PC-9 (cell line): ENCODE data around the gene PKD1L1. TPM values are rescaled to one million over a fixed set of nuclear protein-coding genes. Genes with fewer than 3 reads are reported as not detected.

Experiments
- BruUV-seq: library from RNA; stranded (reverse); fragments of 400-500 nt; replicated peaks from 2 replicates; lab custom pipeline; 2021; lab: Mats Ljungman, UMichigan
- CTCF ChIA-PET: fragments of 300-600 bp; sonication (Branson Sonifier 250); formaldehyde crosslinking; loops from one replicate; lab custom pipeline; 2022; ENCODE audit warnings: antibody characterized with exemption; lab: Charles Lee
- POLR2A ChIA-PET: fragments of 300-600 bp; sonication (Branson Sonifier 250); formaldehyde crosslinking; loops from one replicate; lab custom pipeline; 2022; ENCODE audit warnings: antibody characterized with exemption; ENCODE audit not compliant: unreplicated experiment; lab: Charles Lee
- DNase-seq, 2 experiments: peaks; one replicate each; pipeline versions ENCODE4 v3.0.0 to v3.0.0-alpha.2; 2015 to 2022; ENCODE audit warnings: mixed read lengths in 1 of 2
- H2AFZ ChIP-seq: fragments of 200-600 bp; sonication (generic); 2 replicates; pipeline ENCODE4 v1.8.1; 2017; ENCODE audit warnings: antibody characterized with exemption
- H3F3A ChIP-seq: fragments of 200-600 bp; sonication (generic); 2 replicates; pipeline ENCODE4 v1.8.1; 2017; ENCODE audit warnings: antibody characterized with exemption, mild to moderate bottlenecking, low read depth; ENCODE audit not compliant: insufficient read depth
- H3K27ac ChIP-seq: fragments of 200-600 bp; sonication (generic); 2 replicates; pipeline ENCODE4 v1.6.1; 2016; ENCODE audit warnings: mixed run types
- H3K27me3 ChIP-seq: fragments of 200-600 bp; sonication (generic); 2 replicates; pipeline ENCODE4 v1.6.1; 2016; ENCODE audit warnings: low read depth, mixed run types; ENCODE audit not compliant: insufficient read depth
- H3K36me3 ChIP-seq: fragments of 200-600 bp; sonication (generic); 2 replicates; pipeline ENCODE4 v1.6.1; 2016; ENCODE audit warnings: low read depth, mixed run types
- H3K4me1 ChIP-seq: fragments of 200-600 bp; sonication (generic); replicated peaks from 2 replicates; pipeline ENCODE4 v1.6.1; 2016; ENCODE audit warnings: mixed run types; ENCODE audit not compliant: insufficient read depth
- H3K4me2 ChIP-seq: fragments of 200-600 bp; sonication (generic); 2 replicates; pipeline ENCODE4 v1.6.1; 2017; ENCODE audit warnings: mixed run types
- H3K4me3 ChIP-seq: fragments of 200-600 bp; sonication (generic); 2 replicates; pipeline ENCODE4 v1.6.1; 2016; ENCODE audit warnings: mixed run types
- H3K79me2 ChIP-seq: fragments of 200-600 bp; sonication (generic); 2 replicates; pipeline ENCODE4 v1.6.1; 2017; ENCODE audit warnings: low read depth, mixed run types
- H3K9me2 ChIP-seq: fragments of 200-600 bp; sonication (generic); 2 replicates; pipeline ENCODE4 v1.8.1; 2017; ENCODE audit warnings: mild to moderate bottlenecking; ENCODE audit not compliant: insufficient read depth
- H3K9me3 ChIP-seq: fragments of 200-600 bp; sonication (generic); 2 replicates; pipeline ENCODE4 v1.8.1; 2016; ENCODE audit warnings: low read depth; ENCODE audit not compliant: insufficient read depth
- H4K20me1 ChIP-seq: fragments of 200-600 bp; sonication (generic); 2 replicates; pipeline ENCODE4 v1.8.1; 2017; ENCODE audit not compliant: insufficient read depth
- EZH2 ChIP-seq: fragments of 200-600 bp; sonication (generic); IDR thresholded peaks from 2 replicates; pipeline ENCODE4 v1.8.0; 2017; ENCODE audit warnings: antibody characterized with exemption, low read depth
- intact Hi-C: fragments of 100-400 bp; cut with micrococcal nuclease; formaldehyde crosslinking; loops from one replicate; pipeline ENCODE4 v1.10.0; 2022; ENCODE audit not compliant: unreplicated experiment
- total RNA-seq: library from RNA; stranded (reverse); gene quantifications from 2 replicates; pipeline ENCODE4 v1.2.3, GENCODE V29; 2021
- TF ChIP-seq, protein P1 (sequence below): fragments of 200-600 bp; sonication (generic); conservative IDR thresholded peaks from 2 replicates; pipeline ENCODE4 v1.6.1; 2017; ENCODE audit warnings: mixed run types, antibody characterized with exemption, mild to moderate bottlenecking, moderate library complexity

PKD1L1 gene
- total RNA-seq, 1 experiment from 2014 or later, result 0.07 TPM

DNA sequence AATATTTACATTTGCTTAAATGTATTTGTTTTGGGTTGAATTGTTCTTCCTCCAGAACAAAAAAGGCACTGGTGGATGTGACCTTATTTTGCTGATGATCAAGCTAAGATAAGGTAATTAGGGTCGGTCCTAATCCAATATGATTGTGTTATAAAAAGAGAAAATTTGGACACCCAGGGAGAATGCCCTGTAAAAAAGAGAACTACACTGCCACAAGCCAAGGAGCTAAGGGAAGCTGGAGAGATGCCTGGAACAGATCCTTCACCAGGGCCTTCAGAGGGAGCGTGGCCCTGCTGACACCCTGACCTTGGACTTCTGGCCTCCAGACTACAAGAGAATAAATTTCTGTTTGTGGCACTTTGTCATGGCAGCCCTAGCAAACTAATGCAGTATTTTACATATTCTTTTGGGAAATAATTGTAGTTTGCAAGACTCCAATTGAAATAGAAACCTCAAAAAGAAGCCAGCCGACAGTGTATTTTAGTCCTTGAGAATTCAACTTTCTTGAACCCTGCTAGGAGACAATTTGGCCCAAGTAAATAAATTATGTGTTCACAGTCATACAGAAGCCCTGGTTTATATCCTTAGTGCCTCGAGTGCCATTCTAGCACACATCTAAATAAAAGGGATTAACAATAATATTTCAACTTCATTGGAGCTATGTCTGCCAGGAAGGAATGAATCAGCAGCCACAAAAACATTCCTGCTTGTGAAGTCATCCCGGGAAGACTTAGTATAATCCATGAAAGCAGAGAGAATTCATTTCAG is 164.6 kb downstream of the PKD1L1 start:
- ChIA-PET CTCF (interaction anchor here (1.0 to 2.2 kb wide), 3 partner anchors 20 to 201 kb away, joined by 3 to 7 read pairs (median 7); no protein-coding TSS in a partner anchor), POLR2A (interaction anchor here (0.6 to 1.1 kb wide), 11 partner anchors 10 to 301 kb away, joined by 3 to 20 read pairs (median 4); no protein-coding TSS in a partner anchor)
- TF ChIP-seq, protein P1, sequence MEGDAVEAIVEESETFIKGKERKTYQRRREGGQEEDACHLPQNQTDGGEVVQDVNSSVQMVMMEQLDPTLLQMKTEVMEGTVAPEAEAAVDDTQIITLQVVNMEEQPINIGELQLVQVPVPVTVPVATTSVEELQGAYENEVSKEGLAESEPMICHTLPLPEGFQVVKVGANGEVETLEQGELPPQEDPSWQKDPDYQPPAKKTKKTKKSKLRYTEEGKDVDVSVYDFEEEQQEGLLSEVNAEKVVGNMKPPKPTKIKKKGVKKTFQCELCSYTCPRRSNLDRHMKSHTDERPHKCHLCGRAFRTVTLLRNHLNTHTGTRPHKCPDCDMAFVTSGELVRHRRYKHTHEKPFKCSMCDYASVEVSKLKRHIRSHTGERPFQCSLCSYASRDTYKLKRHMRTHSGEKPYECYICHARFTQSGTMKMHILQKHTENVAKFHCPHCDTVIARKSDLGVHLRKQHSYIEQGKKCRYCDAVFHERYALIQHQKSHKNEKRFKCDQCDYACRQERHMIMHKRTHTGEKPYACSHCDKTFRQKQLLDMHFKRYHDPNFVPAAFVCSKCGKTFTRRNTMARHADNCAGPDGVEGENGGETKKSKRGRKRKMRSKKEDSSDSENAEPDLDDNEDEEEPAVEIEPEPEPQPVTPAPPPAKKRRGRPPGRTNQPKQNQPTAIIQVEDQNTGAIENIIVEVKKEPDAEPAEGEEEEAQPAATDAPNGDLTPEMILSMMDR, result no peak
- intact Hi-C loops, result loop anchor here (1.0 kb wide), 1 partner anchor 182 kb away; no protein-coding TSS in a partner anchor
- Histone ChIP-seq H3K9me3 (no peaks in the 10 kb centered on the region), H3K27me3 (no peaks in the 10 kb centered on the region), H3K79me2 (peaks cover 8% of the 10 kb centered on the region), H3K9me2 (no peaks in the 10 kb centered on the region), H3K27ac (peak overlapping the region; percentile 93), H3K36me3 (no peaks in the 10 kb centered on the region), H2AFZ (no peak overlapping the region), H3K4me3 (peak overlapping the region; percentile 3; the same call in 1 of the 2 replicates), H3K4me2 (peak overlapping the region; percentile 70), H4K20me1 (no peaks in the 10 kb centered on the region), H3K4me1 (peaks cover 82% of the 10 kb centered on the region), H3F3A (peaks cover 65% of the 10 kb centered on the region)
- BruUV-seq, result TSS peak; percentile 30
- peak; percentile 57 to 97 for DNase-seq

DNA sequence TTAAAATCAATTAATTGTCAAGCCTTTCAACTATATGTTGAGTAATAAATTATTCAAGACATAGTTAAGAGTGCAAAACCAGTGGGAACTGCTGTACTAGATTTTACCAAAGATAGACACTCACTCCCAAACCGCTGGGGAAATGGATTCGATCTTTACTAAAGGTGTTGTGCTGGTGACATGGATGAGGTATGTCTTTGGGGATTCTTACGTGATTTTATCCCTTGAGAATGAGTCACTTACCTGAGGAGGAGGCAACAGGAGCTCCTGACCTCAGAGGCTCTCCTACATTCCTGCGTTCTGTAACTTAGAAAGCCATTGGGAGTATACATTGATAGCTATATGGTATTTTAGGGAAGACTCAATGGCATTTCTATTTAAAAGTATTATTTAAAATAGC is 165.5 kb downstream of the PKD1L1 start:
- DNase-seq, result peak; percentile 36 to 96
- no TSS peak for BruUV-seq
- ChIA-PET POLR2A (interaction anchor here (0.6 to 1.1 kb wide), 7 partner anchors 19 to 300 kb away, joined by 3 to 20 read pairs (median 6); no protein-coding TSS in a partner anchor), CTCF (interaction anchor here (1.0 to 1.1 kb wide), 2 partner anchors 19 to 200 kb away, joined by 3 to 7 read pairs; no protein-coding TSS in a partner anchor)
- H3K9me2 ChIP-seq, result no peaks in the 10 kb centered on the region
- H3K27me3 ChIP-seq, result no peaks in the 10 kb centered on the region
- no peak overlapping the region for H3K4me3 ChIP-seq
- peaks cover 1% of the 10 kb centered on the region for H3K9me3 ChIP-seq
- H3F3A ChIP-seq, result peaks cover 66% of the 10 kb centered on the region
- peaks cover 82% of the 10 kb centered on the region for H3K4me1 ChIP-seq
- no peaks in the 10 kb centered on the region for H4K20me1 ChIP-seq
- no peaks in the 10 kb centered on the region for H3K36me3 ChIP-seq
- peaks cover 8% of the 10 kb centered on the region for H3K79me2 ChIP-seq
- H3K27ac ChIP-seq, result peak overlapping the region; percentile 93
- intact Hi-C loops, result no loop called here
- no peak overlapping the region for H2AFZ ChIP-seq
- peak overlapping the region; percentile 70 for H3K4me2 ChIP-seq
- no peak for TF ChIP-seq EZH2
- TF ChIP-seq, protein P1, result no peak

DNA sequence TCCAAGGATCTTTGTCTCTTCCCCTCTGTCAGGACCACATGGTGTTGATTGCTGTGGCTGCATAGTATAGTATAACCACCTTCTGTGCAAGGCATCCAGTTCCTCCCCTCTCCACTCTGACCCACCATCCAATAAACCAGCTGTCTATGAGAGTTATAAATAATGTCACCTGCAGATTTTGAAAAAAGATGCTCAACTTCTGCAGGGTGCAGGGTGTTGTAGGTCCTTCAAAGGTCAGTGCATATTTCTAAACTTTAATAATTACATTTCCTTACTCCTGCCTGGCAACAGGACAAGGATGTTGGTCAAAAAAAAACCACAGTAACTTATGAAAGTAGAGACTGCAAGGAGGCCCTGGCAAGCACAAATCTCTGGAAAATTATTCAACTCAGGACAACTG is 166.2 kb downstream of the PKD1L1 start:
- POLR2A ChIA-PET, result interaction anchor here (0.7 to 1.1 kb wide), 2 partner anchors 15 to 18 kb away, joined by 5 to 7 read pairs; no protein-coding TSS in a partner anchor
- BruUV-seq, result no TSS peak
- H3K4me3 ChIP-seq, result no peak overlapping the region

More for the DNA sequence above, 166.2 kb downstream of the PKD1L1 start:
- Histone ChIP-seq H3K27ac (peak overlapping the region; percentile 93), H3K79me2 (peaks cover 8% of the 10 kb centered on the region), H3K27me3 (no peaks in the 10 kb centered on the region), H3K4me1 (peaks cover 78% of the 10 kb centered on the region), H3K36me3 (peaks cover 4% of the 10 kb centered on the region; the same call in 1 of the 2 replicates), H3F3A (peaks cover 60% of the 10 kb centered on the region), H3K9me3 (peaks cover 5% of the 10 kb centered on the region), H3K4me2 (peak overlapping the region; percentile 70), H3K9me2 (no peaks in the 10 kb centered on the region), H4K20me1 (no peaks in the 10 kb centered on the region), H2AFZ (no peak overlapping the region)
- peak in 1 of 2 experiments; percentile 83 for DNase-seq
- intact Hi-C loops, result no loop called here
- TF ChIP-seq EZH2, result no peak
- TF ChIP-seq, protein P1, result no peak
- CTCF ChIA-PET, result no interaction called here
